ENCODE results near the gene TRIOBP. TPM values are rescaled to one million over a fixed set of nuclear protein-coding genes. Genes with fewer than 3 reads are reported as not detected.

The TRIOBP gene
- total RNA-seq, 4 donors from 2014 or later, result 150 to 208 (median 182) TPM

- WGBS, result 93% methylated on average over 22 of the region's 23 CpGs
These were observed 119.8 kb downstream of the TRIOBP start for GRCh38 chr22:37816543-37817180.

GRCh38 chr22:37817705-37818408, 121.0 kb downstream of the TRIOBP start:
- Histone ChIP-seq H3K4me1 (peaks cover 17 to 21% (median 20%) of the 10 kb centered on the region in 4 donors), H3K9me3 (no peaks in the 10 kb centered on the region), H3K36me3 (peaks cover 0 to 39% (median 19%) of the 10 kb centered on the region in 4 donors), H3K27me3 (peaks cover 0 to 41% (median 0%) of the 10 kb centered on the region in 4 donors), H3K4me3 (peak overlapping the region; percentile 40 to 59 (median 51)), H3K27ac (replicated peaks in 1 of 4) (peak overlapping the region; percentile 44 to 70 (median 50))
- TF ChIP-seq POLR2A (IDR thresholded peaks at IDR 0.05; ENCODE audit: low read depth), result no peak
- TF ChIP-seq POLR2AphosphoS5 (IDR thresholded peaks at IDR 0.05), result peak; percentile 45 to 78
- TF ChIP-seq EP300 (IDR thresholded peaks at IDR 0.05), result no peak
- TF ChIP-seq CTCF (IDR thresholded peaks at IDR 0.05), result peak; percentile 96 to 98 (median 97)
- DNase-seq (ENCODE audit: extremely low spot score), result peak; percentile 96
- WGBS, result 5% methylated on average over 4 of the region's 29 CpGs
- intact Hi-C loops (cut with DNase I), result loop anchor here (1.0 to 5.0 kb wide), 2 partner anchors 45 to 149 kb away; no protein-coding TSS in a partner anchor

More at GRCh38 chr22:37816543-37817180, 119.8 kb downstream of the TRIOBP start:
- Histone ChIP-seq H3K36me3 (peaks cover 0 to 39% (median 19%) of the 10 kb centered on the region in 4 donors), H3K27ac (replicated peaks in 1 of 4) (no peak overlapping the region), H3K9me3 (no peaks in the 10 kb centered on the region), H3K4me1 (peaks cover 17 to 21% (median 20%) of the 10 kb centered on the region in 4 donors), H3K4me3 (no peak overlapping the region), H3K27me3 (peaks cover 0 to 29% (median 0%) of the 10 kb centered on the region in 4 donors)
- DNase-seq (ENCODE audit: extremely low spot score), result no peak
- TF ChIP-seq POLR2A (IDR thresholded peaks at IDR 0.05; ENCODE audit: low read depth) (no peak), CTCF (IDR thresholded peaks at IDR 0.05) (no peak), POLR2AphosphoS5 (IDR thresholded peaks at IDR 0.05) (no peak), EP300 (IDR thresholded peaks at IDR 0.05) (no peak)
- intact Hi-C loops (cut with DNase I), result loop anchor here (1.0 to 5.0 kb wide), 2 partner anchors 47 to 151 kb away; no protein-coding TSS in a partner anchor

GRCh38 chr22:37818409-37819104, 121.7 kb downstream of the TRIOBP start:
- no peaks in the 10 kb centered on the region for H3K9me3 ChIP-seq
- peak overlapping the region in 3 of 4 donors; percentile 28 to 70 (median 53) for H3K27ac ChIP-seq (replicated peaks in 1 of 4)
- peaks cover 17 to 21% (median 20%) of the 10 kb centered on the region in 4 donors for H3K4me1 ChIP-seq
- peaks cover 0 to 33% (median 17%) of the 10 kb centered on the region in 4 donors for H3K36me3 ChIP-seq
- WGBS, result 6% methylated on average over 30 of the region's 68 CpGs
- H3K27me3 ChIP-seq, result peaks cover 0 to 48% (median 0%) of the 10 kb centered on the region in 4 donors
- intact Hi-C loops (cut with DNase I), result loop anchor here (5.0 kb wide), 1 partner anchor 149 kb away; no protein-coding TSS in a partner anchor
- DNase-seq (ENCODE audit: extremely low spot score), result no peak
- TF ChIP-seq EP300 (IDR thresholded peaks at IDR 0.05), result no peak
- TF ChIP-seq CTCF (IDR thresholded peaks at IDR 0.05), result peak; percentile 36 to 44 (median 40)
- no peak for TF ChIP-seq POLR2A (IDR thresholded peaks at IDR 0.05; ENCODE audit: low read depth)
- peak overlapping the region; percentile 40 to 59 (median 51) for H3K4me3 ChIP-seq

GRCh38 chr22:37819105-37819433, 122.2 kb downstream of the TRIOBP start:
- intact Hi-C loops (cut with DNase I), result loop anchor here (5.0 kb wide), 1 partner anchor 148 kb away; no protein-coding TSS in a partner anchor
- H3K4me1 ChIP-seq, result peaks cover 17 to 22% (median 20%) of the 10 kb centered on the region in 4 donors

More at GRCh38 chr22:37819105-37819433, 122.2 kb downstream of the TRIOBP start:
- WGBS, result 34% methylated on average over 14 of the region's 14 CpGs
- no peak for DNase-seq (ENCODE audit: extremely low spot score)
- peaks cover 0 to 53% (median 0%) of the 10 kb centered on the region in 4 donors for H3K27me3 ChIP-seq
- peaks cover 0 to 28% (median 15%) of the 10 kb centered on the region in 4 donors for H3K36me3 ChIP-seq
- H3K9me3 ChIP-seq, result no peaks in the 10 kb centered on the region
- no peak for TF ChIP-seq EP300 (IDR thresholded peaks at IDR 0.05)
- TF ChIP-seq POLR2A (IDR thresholded peaks at IDR 0.05; ENCODE audit: low read depth), result no peak
- TF ChIP-seq POLR2AphosphoS5 (IDR thresholded peaks at IDR 0.05), result no peak
- no peak for TF ChIP-seq CTCF (IDR thresholded peaks at IDR 0.05)
- H3K4me3 ChIP-seq, result peak overlapping the region; percentile 40 to 59 (median 51)
- H3K27ac ChIP-seq (replicated peaks in 1 of 4), result no peak overlapping the region
